Suprapubic skin (tissue), 4 donors: ENCODE data around the gene SETBP1. TPM values are rescaled to one million over a fixed set of nuclear protein-coding genes. Genes with fewer than 3 reads are reported as not detected.

Source experiments
- DNase-seq, 2 donors: peaks; one replicate each; pipeline ENCODE4 v3.0.0-alpha.2; 2019; ENCODE audit warnings: low spot score in 2 of 2
- H3K27ac ChIP-seq: fragments of 200-600 bp; sonication (generic); one replicate; pipeline ENCODE4 v1.5.1; 2019
- H3K27me3 ChIP-seq: fragments of 200-600 bp; sonication (generic); one replicate; pipeline ENCODE4 v1.5.1; 2019
- H3K36me3 ChIP-seq: fragments of 200-600 bp; sonication (generic); one replicate; pipeline ENCODE4 v1.5.1; 2019
- H3K4me1 ChIP-seq: fragments of 200-600 bp; sonication (generic); one replicate; pipeline ENCODE4 v1.5.1; 2019
- H3K4me3 ChIP-seq: fragments of 200-600 bp; sonication (generic); one replicate; pipeline ENCODE4 v1.5.1; 2019; ENCODE audit warnings: mild to moderate bottlenecking
- H3K9me3 ChIP-seq: fragments of 200-600 bp; sonication (generic); one replicate; pipeline ENCODE4 v1.5.1; 2019
- EP300 ChIP-seq: sonication (generic); formaldehyde crosslinking; IDR thresholded peaks from one replicate; pipeline ENCODE4 v1.6.1; 2017; ENCODE audit warnings: antibody characterized with exemption
- POLR2A ChIP-seq, 2 donors: fragments of 450-650 bp; IDR thresholded peaks; one replicate each; pipeline ENCODE4 v1.6.1; 2017; ENCODE audit warnings: antibody characterized with exemption in 2 of 2, mild to moderate bottlenecking in 2 of 2, moderate library complexity in 2 of 2
- POLR2AphosphoS5 ChIP-seq, 3 donors: sonication (generic); formaldehyde crosslinking; IDR thresholded peaks; one replicate each; pipeline ENCODE4 v1.6.1; 2017; ENCODE audit warnings: antibody characterized with exemption in 3 of 3
- WGBS: methylation state at CpG from one replicate; pipeline ENCODE4 v1.1.5; 2018; 5-methylcytosine and 5-hydroxymethylcytosine counted together
- total RNA-seq, 4 donors: library from RNA; depleted of rRNA; stranded (reverse); fragments of >200 nt; gene quantifications; one replicate each; pipeline ENCODE4 v1.1.0, GENCODE V29; 2016
- TF ChIP-seq, protein P1 (sequence below), 2 donors: fragments of 200-600 bp in 1 of 2; fragments of 450-650 bp in 1 of 2; sonication (generic) in 1 of 2; IDR thresholded peaks; one replicate each; pipeline ENCODE4 v1.5.1; 2016 to 2019; ENCODE audit warnings: antibody characterized with exemption in 2 of 2, mild to moderate bottlenecking in 1 of 2, moderate library complexity in 1 of 2

SETBP1 gene
- total RNA-seq, 4 donors from 2014 or later, result 13.1 to 25.6 (median 17.2) TPM

DNA sequence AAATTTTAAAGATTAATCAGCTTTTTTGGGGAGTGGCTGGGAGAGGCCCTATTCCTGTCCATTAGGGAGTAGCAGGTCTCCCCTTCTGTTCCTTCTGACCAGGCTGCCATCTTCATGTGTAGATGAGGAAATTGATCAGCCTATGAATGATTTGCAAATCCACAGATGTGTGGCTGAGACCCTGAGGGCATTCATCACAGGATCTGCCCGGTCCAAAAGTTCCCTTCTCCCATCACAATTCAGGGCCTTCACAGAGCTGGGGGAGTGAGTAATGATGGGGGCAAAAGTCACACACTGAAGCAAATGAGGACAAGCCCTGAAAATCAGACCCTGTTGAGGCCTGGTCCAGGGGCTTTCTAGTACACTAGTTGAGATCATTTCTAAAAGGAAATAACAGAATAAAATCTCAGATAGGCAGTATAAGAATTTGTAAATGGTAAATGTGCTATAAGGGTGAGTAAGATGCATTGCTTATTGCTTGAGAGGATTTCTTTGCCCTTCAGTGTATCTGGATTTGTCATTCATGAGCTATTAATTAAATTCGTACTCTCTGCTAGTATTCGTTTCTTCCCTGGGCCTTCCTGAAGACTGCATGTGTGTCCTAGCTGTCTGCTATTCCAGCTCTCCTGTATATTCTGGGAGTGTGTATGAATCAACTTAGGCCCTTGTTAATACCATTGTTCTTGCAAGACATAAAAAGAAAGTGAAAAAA is 53.2 kb downstream of the SETBP1 start:
- DNase-seq, result no peak
- peaks cover 45% of the 10 kb centered on the region for H3K4me1 ChIP-seq
- 81% methylated on average over 3 of the region's 3 CpGs for WGBS
- no peaks in the 10 kb centered on the region for H3K36me3 ChIP-seq
- no peaks in the 10 kb centered on the region for H3K27me3 ChIP-seq
- H3K4me3 ChIP-seq, result no peak overlapping the region
- no peak overlapping the region for H3K27ac ChIP-seq
- H3K9me3 ChIP-seq, result no peaks in the 10 kb centered on the region
- no peak for TF ChIP-seq EP300

- DNase-seq, result no peak
- Histone ChIP-seq H3K9me3 (no peaks in the 10 kb centered on the region), H3K27me3 (no peaks in the 10 kb centered on the region), H3K36me3 (no peaks in the 10 kb centered on the region), H3K4me3 (no peak overlapping the region), H3K4me1 (peaks cover 43% of the 10 kb centered on the region), H3K27ac (no peak overlapping the region)
- TF ChIP-seq POLR2A (IDR thresholded peaks at IDR 0.05) (no peak), EP300 (no peak), POLR2AphosphoS5 (IDR thresholded peaks at IDR 0.05) (no peak)
- TF ChIP-seq, protein P1, sequence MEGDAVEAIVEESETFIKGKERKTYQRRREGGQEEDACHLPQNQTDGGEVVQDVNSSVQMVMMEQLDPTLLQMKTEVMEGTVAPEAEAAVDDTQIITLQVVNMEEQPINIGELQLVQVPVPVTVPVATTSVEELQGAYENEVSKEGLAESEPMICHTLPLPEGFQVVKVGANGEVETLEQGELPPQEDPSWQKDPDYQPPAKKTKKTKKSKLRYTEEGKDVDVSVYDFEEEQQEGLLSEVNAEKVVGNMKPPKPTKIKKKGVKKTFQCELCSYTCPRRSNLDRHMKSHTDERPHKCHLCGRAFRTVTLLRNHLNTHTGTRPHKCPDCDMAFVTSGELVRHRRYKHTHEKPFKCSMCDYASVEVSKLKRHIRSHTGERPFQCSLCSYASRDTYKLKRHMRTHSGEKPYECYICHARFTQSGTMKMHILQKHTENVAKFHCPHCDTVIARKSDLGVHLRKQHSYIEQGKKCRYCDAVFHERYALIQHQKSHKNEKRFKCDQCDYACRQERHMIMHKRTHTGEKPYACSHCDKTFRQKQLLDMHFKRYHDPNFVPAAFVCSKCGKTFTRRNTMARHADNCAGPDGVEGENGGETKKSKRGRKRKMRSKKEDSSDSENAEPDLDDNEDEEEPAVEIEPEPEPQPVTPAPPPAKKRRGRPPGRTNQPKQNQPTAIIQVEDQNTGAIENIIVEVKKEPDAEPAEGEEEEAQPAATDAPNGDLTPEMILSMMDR (IDR thresholded peaks at IDR 0.05), result no peak
Observed at GRCh38 chr18:44735096-44735495, 54.4 kb downstream of the SETBP1 start.

DNA sequence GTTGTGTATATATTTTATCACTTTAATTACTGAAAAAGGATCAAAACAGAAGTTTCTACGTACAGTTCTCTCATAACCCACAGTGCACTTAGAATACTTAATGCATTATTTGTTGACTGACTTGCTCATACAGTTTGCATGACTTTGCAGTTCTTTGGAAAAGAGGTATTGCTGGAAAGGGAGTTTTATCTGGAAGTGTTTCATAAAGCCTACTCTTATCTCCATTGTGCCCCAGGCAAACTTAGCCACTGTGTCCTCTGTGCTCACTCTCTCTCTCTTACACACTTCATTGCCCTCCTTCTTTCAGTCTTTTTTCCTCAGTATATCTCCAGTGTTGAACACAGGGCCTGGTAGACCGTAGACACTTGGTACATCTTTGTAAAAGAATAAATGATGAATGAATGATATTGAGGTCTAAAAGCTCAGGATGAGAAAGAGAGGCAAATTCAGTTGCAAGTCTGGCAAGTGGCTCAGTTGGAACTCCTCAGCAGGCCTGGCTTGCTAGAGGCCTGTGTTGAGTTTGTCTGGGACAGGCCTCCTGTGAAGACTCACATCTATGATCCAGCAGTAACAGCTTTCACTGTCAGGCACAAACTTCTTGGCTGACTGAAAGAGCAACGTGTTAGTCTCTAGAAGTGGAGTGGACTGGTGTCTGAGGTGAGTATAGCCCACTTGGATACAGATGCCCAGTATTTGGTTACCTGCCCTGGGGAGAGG is 56.1 kb downstream of the SETBP1 start:
- H3K27ac ChIP-seq, result no peak overlapping the region
- no peaks in the 10 kb centered on the region for H3K27me3 ChIP-seq
- H3K9me3 ChIP-seq, result no peaks in the 10 kb centered on the region
- DNase-seq, result no peak
- H3K4me3 ChIP-seq, result no peak overlapping the region
- TF ChIP-seq POLR2AphosphoS5 (IDR thresholded peaks at IDR 0.05) (no peak), POLR2A (IDR thresholded peaks at IDR 0.05) (no peak), EP300 (no peak)
- TF ChIP-seq, protein P1 (IDR thresholded peaks at IDR 0.05), result no peak
- H3K36me3 ChIP-seq, result no peaks in the 10 kb centered on the region
- H3K4me1 ChIP-seq, result peaks cover 26% of the 10 kb centered on the region
- WGBS, result 85% methylated on average over 3 of the region's 3 CpGs

DNA sequence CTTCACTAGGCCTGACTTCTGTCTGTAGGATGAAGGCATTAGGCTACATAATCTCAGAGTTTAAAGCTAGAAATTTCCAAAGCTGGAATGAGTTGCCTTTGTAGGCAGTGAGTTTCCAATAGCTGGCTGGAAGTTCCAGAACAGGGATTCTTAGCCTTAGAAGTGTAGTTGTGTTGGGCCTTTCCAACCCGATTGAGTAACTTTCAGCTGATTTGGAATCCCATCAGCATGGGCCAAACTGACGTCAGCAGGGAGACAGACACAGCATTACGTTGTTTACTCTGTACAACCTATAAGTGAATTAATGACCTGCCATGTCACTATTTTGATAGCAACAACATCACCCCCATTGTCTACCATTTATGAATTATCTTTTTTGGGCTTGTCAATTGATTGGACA is 56.9 kb downstream of the SETBP1 start:
- TF ChIP-seq POLR2AphosphoS5 (IDR thresholded peaks at IDR 0.05), result peak in 1 of 3 donors; percentile 28
- TF ChIP-seq, protein P1 (IDR thresholded peaks at IDR 0.05), result no peak
- Histone ChIP-seq H3K36me3 (no peaks in the 10 kb centered on the region), H3K27me3 (no peaks in the 10 kb centered on the region), H3K4me3 (no peak overlapping the region), H3K9me3 (no peaks in the 10 kb centered on the region), H3K27ac (no peak overlapping the region), H3K4me1 (peaks cover 18% of the 10 kb centered on the region)
- 83% methylated on average over 3 of the region's 3 CpGs for WGBS
- no peak for DNase-seq

DNA sequence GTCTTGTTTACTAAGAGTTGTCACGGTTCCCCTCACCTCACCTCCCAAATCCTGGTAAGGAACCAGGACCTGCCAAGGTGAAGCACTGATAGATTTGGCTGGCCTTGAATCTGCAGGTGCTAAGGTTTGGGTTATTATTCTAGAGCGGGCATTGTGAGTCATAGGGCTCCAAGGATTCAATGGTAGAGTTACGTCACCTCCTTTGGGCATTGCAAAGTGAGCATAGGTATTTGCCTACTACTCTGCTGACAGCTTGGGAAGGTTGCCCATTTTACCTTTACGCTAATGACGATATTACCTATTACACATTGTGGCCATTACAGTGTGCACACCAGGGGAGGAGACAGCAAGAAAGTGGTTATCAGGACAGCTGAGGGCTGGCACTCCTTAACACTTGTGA is 59.3 kb downstream of the SETBP1 start:
- Histone ChIP-seq H3K4me3 (no peak overlapping the region), H3K27me3 (no peaks in the 10 kb centered on the region), H3K9me3 (no peaks in the 10 kb centered on the region), H3K4me1 (peaks cover 13% of the 10 kb centered on the region), H3K36me3 (no peaks in the 10 kb centered on the region), H3K27ac (no peak overlapping the region)
- DNase-seq, result no peak
- 69% methylated on average over 5 of the region's 5 CpGs for WGBS
- TF ChIP-seq POLR2A (IDR thresholded peaks at IDR 0.05) (no peak), EP300 (no peak)

GRCh38 chr18:44741085-44741484 is 60.4 kb downstream of the SETBP1 start:
- Histone ChIP-seq H3K36me3 (no peaks in the 10 kb centered on the region), H3K27me3 (no peaks in the 10 kb centered on the region), H3K27ac (no peak overlapping the region), H3K9me3 (no peaks in the 10 kb centered on the region), H3K4me3 (no peak overlapping the region), H3K4me1 (peaks cover 13% of the 10 kb centered on the region)
- 64% methylated on average over 2 of the region's 2 CpGs for WGBS
- no peak for DNase-seq
- TF ChIP-seq POLR2AphosphoS5 (IDR thresholded peaks at IDR 0.05) (no peak), POLR2A (IDR thresholded peaks at IDR 0.05) (no peak), EP300 (no peak)
- TF ChIP-seq, protein P1 (IDR thresholded peaks at IDR 0.05), result no peak
